HUDEP-2 (cell line): ENCODE data around the gene HOMER2.
"Not testable (repeated sequence)": the region's sequence is repeated elsewhere in the genome, so short reads cannot be mapped to it uniquely, and the experiment has no call there.

Experiments used
- DNase-seq, 76 experiments: peaks; one replicate each; lab custom pipeline; 2025; ENCODE audit not compliant: unreplicated experiment in 76 of 76; lab: John Stamatoyannopoulos, UW

The HOMER2 gene

GRCh38 chr15:82952158-82953081 is at the start of gene HOMER2:
HOMER2 (minus strand) TSS chr15:82952720; CDS start chr15:82952535, 185 bp downstream.
- peak in 9 of 76 experiments; percentile 8 to 37 (median 20) for DNase-seq

GRCh38 chr15:83000672-83001031 is 48.1 kb upstream of the HOMER2 start:
- DNase-seq, result not testable (repeated sequence)

- DNase-seq, result peak in 52 of 76 experiments; percentile 7 to 76 (median 42)
Observed at GRCh38 chr15:82999905-83000671, 47.6 kb upstream of the HOMER2 start.

- no peak for DNase-seq
Observed at GRCh38 chr15:82999426-82999825, 46.9 kb upstream of the HOMER2 start.

- no peak for DNase-seq
Observed at GRCh38 chr15:82995938-82996337, 43.4 kb upstream of the HOMER2 start.

- DNase-seq, result no peak
Observed at GRCh38 chr15:82995076-82995475, 42.6 kb upstream of the HOMER2 start.

- DNase-seq, result no peak
Observed at GRCh38 chr15:82993144-82993543, 40.6 kb upstream of the HOMER2 start.

- DNase-seq, result no peak
Observed at GRCh38 chr15:82992436-82992998, 40.0 kb upstream of the HOMER2 start.

GRCh38 chr15:82986442-82986780 is 33.9 kb upstream of the HOMER2 start:
- DNase-seq, result peak in 6 of 76 experiments; percentile 7 to 46 (median 41)

GRCh38 chr15:82985688-82986441 is 33.3 kb upstream of the HOMER2 start, which contains the start of gene RAMAC:
RAMAC (plus strand) TSS chr15:82986210; CDS start chr15:82989019, 2,809 bp downstream.
- DNase-seq, result peak; percentile 70 to 96 (median 91)

GRCh38 chr15:82980981-82981380 is 28.5 kb upstream of the HOMER2 start:
- DNase-seq, result no peak

GRCh38 chr15:82979726-82980125 is 27.2 kb upstream of the HOMER2 start:
- DNase-seq, result no peak

GRCh38 chr15:82978438-82978837 is 25.9 kb upstream of the HOMER2 start:
- no peak for DNase-seq

- DNase-seq, result peak in 1 of 76 experiments; percentile 12
Observed at GRCh38 chr15:82977076-82977475, 24.6 kb upstream of the HOMER2 start.

- DNase-seq, result no peak
Observed at GRCh38 chr15:82972990-82973389, 20.5 kb upstream of the HOMER2 start.

- DNase-seq, result peak in 1 of 76 experiments; percentile 4
Observed at GRCh38 chr15:82971218-82971984, 18.9 kb upstream of the HOMER2 start.

- no peak for DNase-seq
Observed at GRCh38 chr15:82970696-82971095, 18.2 kb upstream of the HOMER2 start.

- peak in 1 of 76 experiments; percentile 19 for DNase-seq
Observed at GRCh38 chr15:82970078-82970686, 17.7 kb upstream of the HOMER2 start.

GRCh38 chr15:82969353-82969752 is 16.8 kb upstream of the HOMER2 start:
- no peak for DNase-seq
